ENCODE measurements around the gene HEXD. TPM values are rescaled to one million over a fixed set of nuclear protein-coding genes. Genes with fewer than 3 reads are reported as not detected.

HEXD gene
- total and polyA plus RNA-seq, 10 of the 15 experiments (the other 5 are each of a cell fraction or from before 2014, with no cell fraction given), result 1.6 to 24.2 (median 7.0) TPM

DNA sequence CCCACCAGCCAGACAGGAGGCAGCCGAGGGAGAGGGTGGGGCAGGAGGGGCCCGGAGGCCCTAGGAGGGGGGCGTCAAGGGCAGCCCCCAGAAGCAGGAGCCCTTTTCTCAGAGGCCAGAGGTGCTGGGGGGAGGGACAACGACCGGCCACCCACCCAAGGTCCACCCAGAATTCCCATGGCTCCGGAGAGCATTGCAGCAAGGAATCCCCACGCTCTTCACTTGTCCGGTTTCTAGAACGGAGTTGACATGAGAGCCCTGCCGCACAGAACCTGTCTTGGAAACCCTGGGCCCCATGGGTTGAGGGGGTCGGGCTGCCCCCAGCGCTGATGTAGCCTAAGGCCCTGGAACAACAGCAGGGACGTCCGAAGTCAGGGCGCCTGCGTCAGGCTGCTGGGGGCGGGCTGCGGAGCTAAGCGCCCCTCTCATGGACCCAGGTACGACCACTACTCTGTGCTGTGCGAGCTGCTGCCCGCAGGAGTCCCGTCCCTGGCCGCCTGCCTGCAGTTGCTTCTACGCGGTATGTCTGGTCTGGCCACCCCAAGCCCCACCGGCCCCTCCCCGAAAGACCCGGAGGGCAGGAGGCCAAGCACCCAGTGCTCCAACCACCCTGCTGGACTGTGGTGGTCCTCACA lies 21.2 kb downstream of the HEXD start:
- no peaks in the 10 kb centered on the region for H3K9me3 ChIP-seq (replicated peaks; ENCODE audit: control insufficient read depth, insufficient read depth, low read length)
- no peaks in the 10 kb centered on the region for H3K27me3 ChIP-seq (replicated peaks in 1 of 2; ENCODE audit: control insufficient read depth in 2 of 2, insufficient read depth in 2 of 2, low read length in 1 of 2)
- peaks cover 4 to 18% of the 10 kb centered on the region in 2 experiments; a peak in 3 of 4 replicates for H3K36me3 ChIP-seq (ENCODE audit: control insufficient read depth in 2 of 2, insufficient read depth in 2 of 2, low read length in 1 of 2)
- ChIA-PET RAD21 (ENCODE audit: unreplicated experiment) (no interaction called here), POLR2A (no interaction called here), CTCF (no interaction called here), SMC1A (ENCODE audit: uncharacterized antibody, unreplicated experiment) (no interaction called here)
- H3K4me2 ChIP-seq (ENCODE audit: control insufficient read depth, insufficient read depth), result no peak overlapping the region
- H4K20me1 ChIP-seq (ENCODE audit: control insufficient read depth, insufficient read depth), result no peaks in the 10 kb centered on the region; the same call in 1 of the 2 replicates
- 90% methylated on average over 29 of the region's 29 CpGs for whole genome bisulfite sequencing (ENCODE audit: insufficient coverage, insufficient replicate concordance, low lambda C conversion rate, missing lambda C conversion rate)
- H3K4me1 ChIP-seq (ENCODE audit: control insufficient read depth, insufficient read depth, low read length), result peaks cover 18% of the 10 kb centered on the region
- H3K27ac ChIP-seq (ENCODE audit: control insufficient read depth, insufficient read depth), result no peak overlapping the region
- ATAC-seq (no peak), DNase-seq (ENCODE audit: low read depth, low spot score) (no peak), FAIRE-seq (no peak)
- H3K9ac ChIP-seq (ENCODE audit: control insufficient read depth, insufficient read depth, low read length), result no peak overlapping the region
- H2AFZ ChIP-seq (ENCODE audit: control insufficient read depth, low read depth, low read length), result no peak overlapping the region
- in situ Hi-C loops (cut with MboI), result no loop called here
- BruUV-seq (replicated peaks), result no TSS peak
- TF ChIP-seq CREM (IDR thresholded peaks at IDR 0.05; ENCODE audit: low read depth) (no peak), SREBF1 (IDR thresholded peaks at IDR 0.05; ENCODE audit: low read length) (no peak), ZNF217 (IDR thresholded peaks at IDR 0.05) (no peak), TCF12 (IDR thresholded peaks at IDR 0.05; ENCODE audit: low read depth, low read length) (no peak)
- TF ChIP-seq, protein P1, sequence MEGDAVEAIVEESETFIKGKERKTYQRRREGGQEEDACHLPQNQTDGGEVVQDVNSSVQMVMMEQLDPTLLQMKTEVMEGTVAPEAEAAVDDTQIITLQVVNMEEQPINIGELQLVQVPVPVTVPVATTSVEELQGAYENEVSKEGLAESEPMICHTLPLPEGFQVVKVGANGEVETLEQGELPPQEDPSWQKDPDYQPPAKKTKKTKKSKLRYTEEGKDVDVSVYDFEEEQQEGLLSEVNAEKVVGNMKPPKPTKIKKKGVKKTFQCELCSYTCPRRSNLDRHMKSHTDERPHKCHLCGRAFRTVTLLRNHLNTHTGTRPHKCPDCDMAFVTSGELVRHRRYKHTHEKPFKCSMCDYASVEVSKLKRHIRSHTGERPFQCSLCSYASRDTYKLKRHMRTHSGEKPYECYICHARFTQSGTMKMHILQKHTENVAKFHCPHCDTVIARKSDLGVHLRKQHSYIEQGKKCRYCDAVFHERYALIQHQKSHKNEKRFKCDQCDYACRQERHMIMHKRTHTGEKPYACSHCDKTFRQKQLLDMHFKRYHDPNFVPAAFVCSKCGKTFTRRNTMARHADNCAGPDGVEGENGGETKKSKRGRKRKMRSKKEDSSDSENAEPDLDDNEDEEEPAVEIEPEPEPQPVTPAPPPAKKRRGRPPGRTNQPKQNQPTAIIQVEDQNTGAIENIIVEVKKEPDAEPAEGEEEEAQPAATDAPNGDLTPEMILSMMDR (IDR thresholded peaks at IDR 0.05 in 2 of 3, conservative IDR thresholded peaks at IDR 0.05 in 1 of 3; ENCODE audit: control insufficient read depth in 2 of 3, extremely low read depth in 1 of 3, insufficient read depth in 1 of 3, low read depth in 3 of 3, low read length in 3 of 3), result no peak
- H3K4me3 ChIP-seq, result no peak overlapping the region
- no peaks in the 10 kb centered on the region for H3K79me2 ChIP-seq (ENCODE audit: control insufficient read depth, insufficient read depth, low read length)
- intact Hi-C loops (cut with micrococcal nuclease; ENCODE audit: unreplicated experiment), result no loop called here

Measured in GM12878 (cell line).